SK-N-SH treated with all-trans-retinoic acid at 6 μM for 48 hours (cell line): Measurements from ENCODE around the gene SLC3A2.

ENCODE experiments used
- ARNTL ChIP-seq: fragments of 450-650 bp; formaldehyde crosslinking; IDR thresholded peaks from 2 replicates; pipeline ENCODE4 v1.5.0; 2020; ENCODE audit warnings: low read depth, mild to moderate bottlenecking, moderate library complexity, borderline replicate concordance
- CSDC2 ChIP-seq: fragments of 250-450 bp; sonication (Bioruptor Pico); IDR thresholded peaks from 2 replicates; pipeline ENCODE4 v1.5.0; 2020; ENCODE audit warnings: mild to moderate bottlenecking, moderate library complexity
- CSRNP3 ChIP-seq: fragments of 250-450 bp; sonication (Bioruptor Pico); IDR thresholded peaks from 2 replicates; pipeline ENCODE4 v1.5.1; 2021; ENCODE audit warnings: mild to moderate bottlenecking, moderate library complexity
- OSR1 ChIP-seq: fragments of 250-450 bp; sonication (Bioruptor Pico); IDR thresholded peaks from 2 replicates; pipeline ENCODE4 v1.8.0; 2022; ENCODE audit warnings: moderate library complexity, mild to moderate bottlenecking, inconsistent platforms
- PATZ1 ChIP-seq: fragments of 250-450 bp; sonication (Bioruptor Pico); IDR thresholded peaks from 2 replicates; pipeline ENCODE4 v1.8.0; 2020; ENCODE audit warnings: mild to moderate bottlenecking, moderate library complexity, borderline replicate concordance
- POU6F1 ChIP-seq: fragments of 250-450 bp; sonication (Bioruptor Pico); IDR thresholded peaks from 2 replicates; pipeline ENCODE4 v1.8.0; 2021; ENCODE audit warnings: low read depth, mild to moderate bottlenecking, moderate library complexity, borderline replicate concordance
- ZFP30 ChIP-seq: fragments of 450-650 bp; formaldehyde crosslinking; IDR thresholded peaks from 2 replicates; pipeline ENCODE4 v1.5.0; 2022; ENCODE audit warnings: mild to moderate bottlenecking, moderate library complexity

- no peak for TF ChIP-seq ZFP30 (CRISPR knock-in tag)
- no peak for TF ChIP-seq CSRNP3 (CRISPR knock-in tag)
- TF ChIP-seq POU6F1 (CRISPR knock-in tag) = no peak
- TF ChIP-seq CSDC2 = no peak
- TF ChIP-seq ARNTL (CRISPR knock-in tag) = no peak
- no peak for TF ChIP-seq PATZ1 (CRISPR knock-in tag)
- TF ChIP-seq OSR1 = no peak
These were observed 29.6 kb downstream of the SLC3A2 start for GRCh38 chr11:62910141-62910882.
